Ascending aorta (tissue), 2 donors: Measurements from ENCODE around the gene B4GALNT4. TPM values are rescaled to one million over a fixed set of nuclear protein-coding genes. Genes with fewer than 3 reads are reported as not detected.
"Not testable (repeated sequence)": the region's sequence is repeated elsewhere in the genome, so short reads cannot be mapped to it uniquely, and the experiment has no call there.

Source experiments
- DNase-seq, 2 donors: peaks; one replicate each; pipeline ENCODE4 v3.0.0-alpha.2; 2019; ENCODE audit warnings: low spot score in 2 of 2
- H3K27ac ChIP-seq, 2 donors: fragments of 200-600 bp; sonication (generic); one replicate each; pipeline ENCODE4 v1.5.1; 2016 to 2017; ENCODE audit warnings: mild to moderate bottlenecking in 1 of 2
- H3K27me3 ChIP-seq: fragments of 200-600 bp; sonication (generic); one replicate; pipeline ENCODE4 v1.5.1; 2017
- H3K36me3 ChIP-seq, 2 donors: fragments of 200-600 bp; sonication (generic); one replicate each; pipeline ENCODE4 v1.5.1; 2016
- H3K4me1 ChIP-seq, 2 donors: fragments of 200-600 bp; sonication (generic); one replicate each; pipeline ENCODE4 v1.5.1; 2016 to 2017; ENCODE audit warnings: mild to moderate bottlenecking in 1 of 2
- H3K4me3 ChIP-seq, 2 donors: fragments of 200-600 bp; sonication (generic); one replicate each; pipeline ENCODE4 v1.5.1; 2016 to 2017; ENCODE audit warnings: mild to moderate bottlenecking in 1 of 2
- H3K9me3 ChIP-seq, 2 donors: fragments of 200-600 bp; sonication (generic); one replicate each; pipeline ENCODE4 v1.5.1; 2016
- intact Hi-C: fragments of 100-400 bp; cut with DNase I; formaldehyde crosslinking; loops from one replicate; pipeline ENCODE4 v1.15.1; 2023
- total RNA-seq: library from RNA; depleted of rRNA; stranded (reverse); fragments of >200 nt; gene quantifications from one replicate; pipeline ENCODE4 v1.1.0, GENCODE V29; 2016
- TF ChIP-seq, protein P1 (sequence below), 3 experiments: fragments of 200-600 bp in 2 of 3; fragments of 450-650 bp in 1 of 3; sonication (generic) in 2 of 3; IDR thresholded peaks; one replicate each; pipeline ENCODE4 v1.5.1; 2016 to 2019; ENCODE audit warnings: antibody characterized with exemption in 3 of 3, mild to moderate bottlenecking in 1 of 3, moderate library complexity in 1 of 3

B4GALNT4 gene
- total RNA-seq, 1 donor from 2014 or later, result not detected

DNA sequence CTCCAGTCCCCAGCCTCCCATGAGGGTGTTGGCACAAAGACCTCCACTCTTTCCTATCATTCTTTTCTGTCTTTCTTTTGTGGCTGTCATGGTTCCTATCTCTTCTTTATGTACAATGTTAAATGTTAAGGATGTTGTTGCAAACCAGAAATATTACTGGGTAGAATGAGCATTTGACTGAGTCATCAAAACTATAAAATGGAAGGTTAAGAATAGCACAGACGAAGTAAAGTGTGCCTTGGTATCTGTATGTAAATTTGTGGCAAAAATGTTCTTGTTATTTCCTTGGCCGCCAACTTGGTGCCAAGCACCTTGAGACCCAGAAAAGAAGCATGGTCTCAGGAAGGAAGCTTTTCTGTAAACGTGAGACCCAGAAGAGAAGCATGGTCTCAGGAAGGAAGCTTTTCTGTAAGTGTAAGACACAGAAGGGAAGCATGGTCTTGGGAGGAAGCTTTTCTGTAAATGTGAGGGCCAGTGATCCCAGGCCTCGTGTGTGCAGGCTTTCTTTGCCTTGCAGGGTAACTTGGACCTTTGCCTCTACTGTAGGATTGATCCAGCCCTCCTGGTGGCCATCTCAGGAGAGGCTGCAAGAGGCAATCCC, 18.0 kb downstream of the B4GALNT4 start:
- Histone ChIP-seq H3K4me3 (no peak overlapping the region), H3K27ac (no peak overlapping the region), H3K9me3 (no peaks in the 10 kb centered on the region), H3K4me1 (no peaks in the 10 kb centered on the region), H3K27me3 (no peaks in the 10 kb centered on the region), H3K36me3 (no peaks in the 10 kb centered on the region)
- TF ChIP-seq, protein P1, sequence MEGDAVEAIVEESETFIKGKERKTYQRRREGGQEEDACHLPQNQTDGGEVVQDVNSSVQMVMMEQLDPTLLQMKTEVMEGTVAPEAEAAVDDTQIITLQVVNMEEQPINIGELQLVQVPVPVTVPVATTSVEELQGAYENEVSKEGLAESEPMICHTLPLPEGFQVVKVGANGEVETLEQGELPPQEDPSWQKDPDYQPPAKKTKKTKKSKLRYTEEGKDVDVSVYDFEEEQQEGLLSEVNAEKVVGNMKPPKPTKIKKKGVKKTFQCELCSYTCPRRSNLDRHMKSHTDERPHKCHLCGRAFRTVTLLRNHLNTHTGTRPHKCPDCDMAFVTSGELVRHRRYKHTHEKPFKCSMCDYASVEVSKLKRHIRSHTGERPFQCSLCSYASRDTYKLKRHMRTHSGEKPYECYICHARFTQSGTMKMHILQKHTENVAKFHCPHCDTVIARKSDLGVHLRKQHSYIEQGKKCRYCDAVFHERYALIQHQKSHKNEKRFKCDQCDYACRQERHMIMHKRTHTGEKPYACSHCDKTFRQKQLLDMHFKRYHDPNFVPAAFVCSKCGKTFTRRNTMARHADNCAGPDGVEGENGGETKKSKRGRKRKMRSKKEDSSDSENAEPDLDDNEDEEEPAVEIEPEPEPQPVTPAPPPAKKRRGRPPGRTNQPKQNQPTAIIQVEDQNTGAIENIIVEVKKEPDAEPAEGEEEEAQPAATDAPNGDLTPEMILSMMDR (IDR thresholded peaks at IDR 0.05), result no peak
- intact Hi-C loops, result no loop called here
- no peak for DNase-seq

DNA sequence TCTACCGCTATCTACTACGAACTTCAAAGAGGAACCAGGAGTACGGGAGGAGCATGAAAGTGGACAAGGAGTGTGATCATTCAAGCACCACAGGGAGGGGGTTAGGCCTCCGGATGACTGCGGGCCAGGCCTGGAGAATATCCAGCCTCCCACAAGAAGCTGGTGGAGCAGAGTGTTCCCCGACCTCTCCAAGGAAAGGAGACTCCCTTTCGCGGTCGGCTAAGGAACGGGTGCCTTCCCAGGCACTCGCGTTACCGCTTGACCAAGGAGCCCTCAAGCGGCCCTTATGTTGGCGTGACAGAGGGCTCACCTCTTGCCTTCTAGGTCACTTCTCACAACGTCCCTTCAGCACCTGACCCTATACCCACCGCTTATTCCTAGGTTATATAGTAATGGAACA, 20.1 kb downstream of the B4GALNT4 start:
- H3K36me3 ChIP-seq, H3K9me3 ChIP-seq, DNase-seq, H3K4me1 ChIP-seq, H3K27ac ChIP-seq, H3K27me3 ChIP-seq, H3K4me3 ChIP-seq, intact Hi-C loops: not testable (repeated sequence)

DNA sequence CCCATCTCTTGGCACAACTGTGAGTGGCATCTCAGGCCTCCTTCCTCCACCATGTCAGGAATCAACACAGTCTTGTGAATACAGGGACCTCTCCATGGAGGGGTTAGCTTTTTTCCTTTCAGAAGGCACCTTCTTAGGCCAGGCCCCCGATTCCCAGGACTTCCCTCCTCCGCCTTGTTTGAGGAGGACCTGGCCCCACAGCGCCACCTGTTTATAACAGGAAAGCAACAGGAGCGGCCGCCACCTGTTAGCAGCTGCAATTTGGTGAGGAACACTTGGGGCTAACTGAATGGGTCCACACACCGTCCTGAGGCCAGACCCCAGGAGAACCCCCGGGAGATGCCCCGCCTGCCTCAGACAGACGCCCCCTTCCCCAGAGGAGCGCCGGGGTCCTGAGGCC, 20.9 kb downstream of the B4GALNT4 start:
- intact Hi-C loops, result no loop called here
- Histone ChIP-seq H3K27ac (no peak overlapping the region), H3K4me1 (no peaks in the 10 kb centered on the region), H3K27me3 (peaks cover 5% of the 10 kb centered on the region), H3K9me3 (no peaks in the 10 kb centered on the region), H3K36me3 (no peaks in the 10 kb centered on the region), H3K4me3 (no peak overlapping the region)
- TF ChIP-seq, protein P1 (IDR thresholded peaks at IDR 0.05), result no peak
- DNase-seq, result no peak

DNA sequence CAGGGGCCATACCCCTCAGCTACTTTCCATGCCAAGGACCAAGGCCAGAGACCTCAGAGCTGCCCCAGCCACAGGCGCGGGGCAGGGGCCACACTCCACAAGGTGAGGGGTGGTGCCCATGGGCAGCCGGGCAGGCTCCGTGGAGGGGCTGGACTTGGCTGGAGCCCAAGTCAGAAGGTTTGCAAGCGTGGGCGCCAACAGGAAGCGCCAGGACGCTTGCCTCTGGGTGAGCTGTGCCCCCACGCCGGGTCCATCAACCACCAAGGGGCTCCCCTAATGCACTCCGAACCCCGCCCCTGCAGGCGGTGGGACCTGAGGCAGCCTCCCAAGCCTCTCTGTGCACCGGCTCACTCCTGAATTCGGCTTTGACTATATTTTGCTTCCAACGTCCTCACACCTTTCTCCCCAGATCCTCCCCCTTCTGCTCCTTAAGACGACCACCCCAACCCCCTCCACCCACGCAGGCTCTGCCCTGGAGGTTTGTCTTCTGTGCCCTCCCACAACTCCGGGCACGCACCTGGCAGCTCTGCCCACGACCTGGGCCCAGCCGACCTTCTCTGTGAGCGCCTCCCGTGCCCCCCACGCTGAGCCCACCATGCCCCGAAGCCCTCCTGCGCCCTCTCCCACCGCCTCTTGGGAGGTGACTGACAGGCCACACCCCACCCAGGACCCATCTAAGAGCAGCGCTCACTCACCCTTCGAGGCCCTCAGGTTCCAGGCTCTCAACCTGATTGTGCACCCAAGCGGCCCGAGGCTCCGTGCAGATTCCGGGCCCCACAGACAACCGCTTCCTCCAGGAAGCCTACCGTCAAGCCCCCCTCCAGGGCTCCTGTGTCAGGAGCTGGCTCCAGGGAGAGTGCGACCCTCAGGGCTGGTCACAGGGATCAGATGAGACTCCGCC, 22.1 kb downstream of the B4GALNT4 start:
- TF ChIP-seq, protein P1 (IDR thresholded peaks at IDR 0.05), result no peak
- Histone ChIP-seq H3K4me1 (no peaks in the 10 kb centered on the region), H3K36me3 (no peaks in the 10 kb centered on the region), H3K27ac (no peak overlapping the region), H3K9me3 (no peaks in the 10 kb centered on the region), H3K4me3 (no peak overlapping the region), H3K27me3 (peaks cover 5% of the 10 kb centered on the region)
- intact Hi-C loops, result no loop called here
- DNase-seq, result no peak

DNA sequence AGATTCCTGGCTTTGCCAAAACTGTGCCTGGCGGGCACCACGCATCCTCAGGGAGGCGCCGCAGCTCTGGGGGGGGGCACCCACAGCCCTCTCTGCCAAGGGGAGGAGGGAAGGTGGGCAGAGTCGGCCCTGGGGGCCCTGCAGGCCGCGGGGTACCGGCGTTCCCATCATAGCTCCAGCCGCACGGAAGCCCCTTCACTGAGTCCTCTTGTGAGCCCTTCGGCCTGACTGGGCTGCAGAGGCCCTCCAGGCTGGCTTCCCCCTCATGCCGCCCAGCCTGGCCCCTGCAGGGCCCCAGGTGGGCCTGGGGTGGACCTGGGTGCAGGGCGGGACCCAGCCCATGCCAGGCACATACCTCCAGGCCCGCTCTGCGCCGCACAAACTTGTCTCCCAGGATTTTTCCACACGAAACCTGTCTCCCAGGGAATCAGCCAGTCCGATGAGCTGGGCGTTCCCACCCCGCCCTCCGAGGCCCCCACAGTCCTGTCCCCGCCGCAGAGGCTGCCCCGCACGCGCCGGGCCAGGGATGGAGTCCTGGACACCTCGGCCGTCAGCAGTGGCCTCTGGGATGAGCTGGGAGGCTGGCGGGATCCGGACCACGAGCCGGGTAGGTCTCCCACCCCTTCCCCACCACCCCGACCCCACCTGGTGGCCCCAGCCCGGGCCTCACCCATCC, 22.9 kb downstream of the B4GALNT4 start:
- DNase-seq, result no peak
- H3K27ac ChIP-seq, result no peak overlapping the region
- H3K4me1 ChIP-seq, result peaks cover 4 to 7% of the 10 kb centered on the region in 2 donors
- no peaks in the 10 kb centered on the region for H3K9me3 ChIP-seq
- intact Hi-C loops, result no loop called here
- no peak overlapping the region for H3K4me3 ChIP-seq
- no peaks in the 10 kb centered on the region for H3K36me3 ChIP-seq
- TF ChIP-seq, protein P1 (IDR thresholded peaks at IDR 0.05), result no peak
- peaks cover 5% of the 10 kb centered on the region for H3K27me3 ChIP-seq
